SK-N-MC (cell line): ENCODE measurements around the gene KCTD11.

Experiments
- EZH2 ChIP-seq: fragments of 200-600 bp; sonication (generic); IDR thresholded peaks from one replicate; pipeline ENCODE4 v1.6.1; 2017; ENCODE audit warnings: antibody characterized with exemption
- POLR2AphosphoS5 ChIP-seq: IDR thresholded peaks from 2 replicates; pipeline ENCODE4 v1.6.1; 2012; ENCODE audit warnings: mild to moderate bottlenecking, low read depth, low read length, borderline replicate concordance

DNA sequence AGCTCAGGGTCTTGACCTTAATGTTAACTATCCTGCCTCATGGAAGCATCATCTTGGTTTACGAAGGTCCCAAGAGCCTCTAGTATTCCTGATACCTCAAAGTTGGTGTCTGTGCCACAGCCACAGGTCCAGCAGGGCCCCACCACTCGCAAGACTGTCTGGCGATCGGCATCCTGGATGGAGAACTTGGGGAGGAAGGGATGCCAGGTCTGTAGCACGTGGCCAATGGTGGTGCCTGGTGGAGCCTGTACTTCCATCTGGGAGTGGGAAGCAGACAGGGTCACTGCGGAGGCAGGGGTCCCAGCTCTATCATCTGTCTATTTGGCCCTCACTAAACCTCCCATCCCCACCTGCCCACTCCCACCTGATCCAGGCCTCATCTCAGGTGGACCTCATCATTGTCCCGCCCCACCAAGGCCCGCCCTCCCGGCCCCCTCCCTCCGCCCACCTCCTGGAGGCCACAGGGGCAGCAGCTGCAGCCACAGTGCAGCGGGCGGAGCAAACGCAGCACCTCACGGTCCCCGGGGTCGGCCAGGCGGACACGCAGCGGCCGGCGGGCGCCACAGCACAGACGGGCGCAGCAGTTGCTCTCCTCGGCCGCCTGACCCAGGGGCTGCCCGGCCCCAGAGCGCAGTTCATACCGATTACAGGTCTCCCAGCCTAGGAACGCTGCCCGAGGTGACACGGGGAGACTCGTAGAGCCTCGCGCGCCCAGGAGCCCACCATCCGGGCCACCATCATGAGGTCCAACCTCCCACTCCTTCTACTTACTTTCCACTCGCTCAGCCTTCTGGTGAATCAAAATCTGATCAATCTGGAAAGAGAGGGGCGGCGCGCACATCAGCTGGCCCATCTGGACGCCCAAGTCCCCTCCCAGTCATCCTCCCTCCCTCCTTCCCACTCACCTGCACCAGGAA, 41.0 kb downstream of the KCTD11 start:
- TF ChIP-seq EZH2 = no peak
- TF ChIP-seq POLR2AphosphoS5 = no peak
